Measurements from ENCODE around the gene MPP2. TPM values are rescaled to one million over a fixed set of nuclear protein-coding genes. Genes with fewer than 3 reads are reported as not detected.

MPP2 gene
- polyA plus RNA-seq, 1 donor from 2014 or later, result 25.5 TPM

- no peak overlapping the region for H2AFZ ChIP-seq (ENCODE audit: low read depth, low read length)
- H3K36me3 ChIP-seq (ENCODE audit: insufficient read depth, low read length), result no peaks in the 10 kb centered on the region
- H4K20me1 ChIP-seq (ENCODE audit: insufficient read depth), result no peaks in the 10 kb centered on the region
- no peaks in the 10 kb centered on the region for H3K9me2 ChIP-seq (ENCODE audit: insufficient read depth, low read length)
- no peaks in the 10 kb centered on the region for H3F3A ChIP-seq (ENCODE audit: insufficient read depth, low read length, poor library complexity, severe bottlenecking)
- no peak overlapping the region for H3K27ac ChIP-seq (ENCODE audit: low read length)
- H3K27me3 ChIP-seq (ENCODE audit: insufficient read depth, low read depth, low read length), result no peaks in the 10 kb centered on the region
- H3K9me3 ChIP-seq (ENCODE audit: low read length), result no peaks in the 10 kb centered on the region
- H3K4me2 ChIP-seq (ENCODE audit: low read length), result no peak overlapping the region
- no peak for TF ChIP-seq POLR2AphosphoS5 (IDR thresholded peaks at IDR 0.05)
- TF ChIP-seq EP300 (conservative IDR thresholded peaks at IDR 0.05; ENCODE audit: poor library complexity, severe bottlenecking), result no peak
- TF ChIP-seq EZH2 (IDR thresholded peaks at IDR 0.05; ENCODE audit: borderline replicate concordance, insufficient read depth, low read length, poor library complexity, severe bottlenecking), result no peak
- no peak for TF ChIP-seq MXI1 (conservative IDR thresholded peaks at IDR 0.05; ENCODE audit: poor library complexity, severe bottlenecking)
- no peaks in the 10 kb centered on the region for H3K79me2 ChIP-seq (replicated peaks; ENCODE audit: insufficient read depth, low read length)
- H3K4me3 ChIP-seq (ENCODE audit: low read length), result no peak overlapping the region
- H3K9ac ChIP-seq (ENCODE audit: low read length), result no peak overlapping the region
These were observed 47.1 kb downstream of the MPP2 start for GRCh38 chr17:43860077-43860725.

GRCh38 chr17:43857957-43858600 lies 49.3 kb downstream of the MPP2 start:
- no peak overlapping the region for H2AFZ ChIP-seq (ENCODE audit: low read depth, low read length)

DNA sequence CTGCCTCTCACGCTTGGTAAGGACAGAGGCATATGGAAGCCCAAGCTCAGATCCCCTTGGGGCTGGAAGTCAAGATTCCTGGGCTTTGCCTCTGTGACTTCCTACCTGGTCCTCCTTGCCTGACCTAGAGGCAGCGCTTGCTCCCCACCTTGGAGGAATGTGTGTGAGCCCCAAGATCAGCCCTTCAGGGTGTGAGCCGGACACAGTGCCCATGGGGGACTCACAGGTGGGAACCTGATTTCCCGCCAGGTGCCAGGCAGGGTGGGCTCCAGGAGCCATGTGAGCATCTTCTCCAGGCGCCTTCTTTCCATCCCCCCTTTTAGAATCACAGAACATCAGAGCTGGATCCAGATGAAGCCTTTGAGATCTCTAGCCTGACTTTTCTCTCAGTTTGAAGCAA lies 50.2 kb downstream of the MPP2 start:
- no peak overlapping the region for H3K27ac ChIP-seq (ENCODE audit: low read length)
- no peak overlapping the region for H3K4me3 ChIP-seq (ENCODE audit: low read length)
- TF ChIP-seq POLR2AphosphoS5 (IDR thresholded peaks at IDR 0.05), result no peak
- no peak for TF ChIP-seq TAF1 (IDR thresholded peaks at IDR 0.05; ENCODE audit: low read depth)
- no peak for TF ChIP-seq MXI1 (conservative IDR thresholded peaks at IDR 0.05; ENCODE audit: poor library complexity, severe bottlenecking)
- no peak for TF ChIP-seq SMC3 (conservative IDR thresholded peaks at IDR 0.05; ENCODE audit: poor library complexity)
- TF ChIP-seq, protein P1, sequence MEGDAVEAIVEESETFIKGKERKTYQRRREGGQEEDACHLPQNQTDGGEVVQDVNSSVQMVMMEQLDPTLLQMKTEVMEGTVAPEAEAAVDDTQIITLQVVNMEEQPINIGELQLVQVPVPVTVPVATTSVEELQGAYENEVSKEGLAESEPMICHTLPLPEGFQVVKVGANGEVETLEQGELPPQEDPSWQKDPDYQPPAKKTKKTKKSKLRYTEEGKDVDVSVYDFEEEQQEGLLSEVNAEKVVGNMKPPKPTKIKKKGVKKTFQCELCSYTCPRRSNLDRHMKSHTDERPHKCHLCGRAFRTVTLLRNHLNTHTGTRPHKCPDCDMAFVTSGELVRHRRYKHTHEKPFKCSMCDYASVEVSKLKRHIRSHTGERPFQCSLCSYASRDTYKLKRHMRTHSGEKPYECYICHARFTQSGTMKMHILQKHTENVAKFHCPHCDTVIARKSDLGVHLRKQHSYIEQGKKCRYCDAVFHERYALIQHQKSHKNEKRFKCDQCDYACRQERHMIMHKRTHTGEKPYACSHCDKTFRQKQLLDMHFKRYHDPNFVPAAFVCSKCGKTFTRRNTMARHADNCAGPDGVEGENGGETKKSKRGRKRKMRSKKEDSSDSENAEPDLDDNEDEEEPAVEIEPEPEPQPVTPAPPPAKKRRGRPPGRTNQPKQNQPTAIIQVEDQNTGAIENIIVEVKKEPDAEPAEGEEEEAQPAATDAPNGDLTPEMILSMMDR (IDR thresholded peaks at IDR 0.05; ENCODE audit: poor library complexity, severe bottlenecking), result no peak
- TF ChIP-seq REST (IDR thresholded peaks at IDR 0.05; ENCODE audit: borderline replicate concordance), result no peak
- TF ChIP-seq RAD21 (conservative IDR thresholded peaks at IDR 0.05), result no peak
- no peak for TF ChIP-seq EP300 (conservative IDR thresholded peaks at IDR 0.05; ENCODE audit: poor library complexity, severe bottlenecking)
- TF ChIP-seq EZH2 (IDR thresholded peaks at IDR 0.05; ENCODE audit: borderline replicate concordance, insufficient read depth, low read length, poor library complexity, severe bottlenecking), result no peak
- no peaks in the 10 kb centered on the region for H3K79me2 ChIP-seq (replicated peaks; ENCODE audit: insufficient read depth, low read length)
- no peaks in the 10 kb centered on the region for H4K20me1 ChIP-seq (ENCODE audit: insufficient read depth)
- H3K36me3 ChIP-seq (ENCODE audit: insufficient read depth, low read length), result no peaks in the 10 kb centered on the region
- no peak overlapping the region for H3K4me2 ChIP-seq (ENCODE audit: low read length)
- no peak overlapping the region for H3K9ac ChIP-seq (ENCODE audit: low read length)
- H2AFZ ChIP-seq (ENCODE audit: low read depth, low read length), result no peak overlapping the region
- no peaks in the 10 kb centered on the region for H3K9me3 ChIP-seq (ENCODE audit: low read length)
- no peaks in the 10 kb centered on the region for H3K27me3 ChIP-seq (ENCODE audit: insufficient read depth, low read depth, low read length)
- H3F3A ChIP-seq (ENCODE audit: insufficient read depth, low read length, poor library complexity, severe bottlenecking), result no peaks in the 10 kb centered on the region
- H3K9me2 ChIP-seq (ENCODE audit: insufficient read depth, low read length), result no peaks in the 10 kb centered on the region

More at GRCh38 chr17:43857957-43858600, 49.3 kb downstream of the MPP2 start:
- Histone ChIP-seq H3K36me3 (ENCODE audit: insufficient read depth, low read length) (no peaks in the 10 kb centered on the region), H3K9ac (ENCODE audit: low read length) (no peak overlapping the region), H3K9me2 (ENCODE audit: insufficient read depth, low read length) (no peaks in the 10 kb centered on the region), H3K27me3 (ENCODE audit: insufficient read depth, low read depth, low read length) (no peaks in the 10 kb centered on the region), H4K20me1 (ENCODE audit: insufficient read depth) (no peaks in the 10 kb centered on the region), H3K79me2 (replicated peaks; ENCODE audit: insufficient read depth, low read length) (no peaks in the 10 kb centered on the region), H3K9me3 (ENCODE audit: low read length) (no peaks in the 10 kb centered on the region), H3F3A (ENCODE audit: insufficient read depth, low read length, poor library complexity, severe bottlenecking) (no peaks in the 10 kb centered on the region), H3K4me2 (ENCODE audit: low read length) (no peak overlapping the region), H3K4me3 (ENCODE audit: low read length) (no peak overlapping the region), H3K27ac (ENCODE audit: low read length) (no peak overlapping the region)
- TF ChIP-seq, protein P1 (IDR thresholded peaks at IDR 0.05; ENCODE audit: poor library complexity, severe bottlenecking), result no peak
- TF ChIP-seq RAD21 (conservative IDR thresholded peaks at IDR 0.05) (no peak), MXI1 (conservative IDR thresholded peaks at IDR 0.05; ENCODE audit: poor library complexity, severe bottlenecking) (no peak)
